ENCODE results near the gene BCOR.

DNA sequence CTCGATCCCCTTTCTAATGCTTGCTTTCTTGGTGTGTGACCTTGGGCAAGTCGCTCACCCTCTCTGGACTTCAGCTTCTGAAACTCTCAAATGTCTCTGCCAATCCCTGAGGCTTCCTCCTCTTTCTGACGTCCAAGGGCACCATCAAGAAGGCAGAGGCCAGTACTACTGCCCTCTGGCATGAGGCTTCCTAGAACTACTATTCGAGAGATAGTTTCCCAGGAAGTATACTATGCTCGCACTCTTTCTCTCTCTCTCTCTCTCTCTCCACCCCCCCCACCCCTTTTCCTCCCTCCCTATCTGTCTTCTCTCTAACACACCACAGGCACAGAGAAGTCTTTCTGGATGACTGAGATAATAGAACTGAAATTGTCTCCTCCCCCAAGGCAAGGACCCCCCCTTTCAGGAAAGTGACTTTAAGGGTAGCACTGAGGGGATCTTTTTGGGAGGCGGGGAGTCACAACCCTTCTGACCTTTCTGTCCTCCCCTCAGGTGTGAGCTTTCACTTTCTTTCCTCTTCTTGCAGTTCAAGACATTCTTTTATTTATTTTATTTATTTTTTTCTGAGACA lies 20.0 kb upstream of the BCOR start:
- TF ChIP-seq, protein P1, sequence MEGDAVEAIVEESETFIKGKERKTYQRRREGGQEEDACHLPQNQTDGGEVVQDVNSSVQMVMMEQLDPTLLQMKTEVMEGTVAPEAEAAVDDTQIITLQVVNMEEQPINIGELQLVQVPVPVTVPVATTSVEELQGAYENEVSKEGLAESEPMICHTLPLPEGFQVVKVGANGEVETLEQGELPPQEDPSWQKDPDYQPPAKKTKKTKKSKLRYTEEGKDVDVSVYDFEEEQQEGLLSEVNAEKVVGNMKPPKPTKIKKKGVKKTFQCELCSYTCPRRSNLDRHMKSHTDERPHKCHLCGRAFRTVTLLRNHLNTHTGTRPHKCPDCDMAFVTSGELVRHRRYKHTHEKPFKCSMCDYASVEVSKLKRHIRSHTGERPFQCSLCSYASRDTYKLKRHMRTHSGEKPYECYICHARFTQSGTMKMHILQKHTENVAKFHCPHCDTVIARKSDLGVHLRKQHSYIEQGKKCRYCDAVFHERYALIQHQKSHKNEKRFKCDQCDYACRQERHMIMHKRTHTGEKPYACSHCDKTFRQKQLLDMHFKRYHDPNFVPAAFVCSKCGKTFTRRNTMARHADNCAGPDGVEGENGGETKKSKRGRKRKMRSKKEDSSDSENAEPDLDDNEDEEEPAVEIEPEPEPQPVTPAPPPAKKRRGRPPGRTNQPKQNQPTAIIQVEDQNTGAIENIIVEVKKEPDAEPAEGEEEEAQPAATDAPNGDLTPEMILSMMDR (conservative IDR thresholded peaks at IDR 0.05; ENCODE audit: low read length), result no peak
- no peak for TF ChIP-seq EZH2phosphoT487 (IDR thresholded peaks at IDR 0.05; ENCODE audit: borderline replicate concordance)
